Peyer's patch (tissue), 4 donors: ENCODE data around the gene PTPRR. TPM values are rescaled to one million over a fixed set of nuclear protein-coding genes. Genes with fewer than 3 reads are reported as not detected.

Source experiments
- DNase-seq, 3 donors: peaks; one replicate each; pipeline ENCODE4 v3.0.0-alpha.2; 2017 to 2019
- H3K27ac ChIP-seq, 4 donors: fragments of 200-600 bp; sonication (generic); one replicate each; pipeline ENCODE4 v1.5.1; 2016 to 2019
- H3K27me3 ChIP-seq, 2 donors: fragments of 200-600 bp; sonication (generic); one replicate each; pipeline ENCODE4 v1.5.1; 2019
- H3K36me3 ChIP-seq, 3 donors: fragments of 200-600 bp; sonication (generic); one replicate each; pipeline ENCODE4 v1.5.1; 2016 to 2019
- H3K4me1 ChIP-seq, 4 donors: fragments of 200-600 bp; sonication (generic); one replicate each; pipeline ENCODE4 v1.5.1; 2016 to 2019
- H3K4me3 ChIP-seq, 4 donors: fragments of 200-600 bp; sonication (generic); 1 replicate in 3 of 4; 2 replicates in 1 of 4; pipeline ENCODE4 v1.5.1; 2016 to 2019; ENCODE audit warnings: mild to moderate bottlenecking in 1 of 4
- H3K9me3 ChIP-seq, 4 donors: fragments of 200-600 bp; sonication (generic); one replicate each; pipeline ENCODE4 v1.5.1; 2016 to 2019; ENCODE audit warnings: mild to moderate bottlenecking in 1 of 4
- CTCF ChIP-seq, 6 experiments: fragments of 450-650 bp in 4 of 6; fragments of 200-600 bp in 2 of 6; sonication (generic) in 1 of 6; IDR thresholded peaks; one replicate each; pipeline ENCODE4 v1.5.1; 2017 to 2019; ENCODE audit warnings: antibody characterized with exemption in 6 of 6, mild to moderate bottlenecking in 3 of 6, moderate library complexity in 1 of 6
- POLR2A ChIP-seq, 2 donors: fragments of 450-650 bp; IDR thresholded peaks; one replicate each; pipeline ENCODE4 v1.5.1; 2017; ENCODE audit warnings: antibody characterized with exemption in 2 of 2, mild to moderate bottlenecking in 2 of 2, moderate library complexity in 2 of 2
- total RNA-seq, 4 donors: library from RNA; depleted of rRNA; stranded (reverse); fragments of >200 nt; gene quantifications; one replicate each; pipeline ENCODE4 v1.1.0, GENCODE V29; 2016

The PTPRR gene
- total RNA-seq, 4 donors from 2014 or later: 17.5 to 30.3 (median 20.2) TPM; not detected in 1

- Histone ChIP-seq H3K4me1 (no peaks in the 10 kb centered on the region), H3K4me3 (no peak overlapping the region), H3K9me3 (no peaks in the 10 kb centered on the region), H3K27me3 (no peaks in the 10 kb centered on the region), H3K27ac (no peak overlapping the region), H3K36me3 (no peaks in the 10 kb centered on the region)
- no peak for TF ChIP-seq POLR2A (IDR thresholded peaks at IDR 0.05)
- TF ChIP-seq CTCF (IDR thresholded peaks at IDR 0.05): no peak
- DNase-seq: no peak
Measured at GRCh38 chr12:70927356-70927755, 6.8 kb upstream of the PTPRR start.

- TF ChIP-seq CTCF (IDR thresholded peaks at IDR 0.05): no peak
- TF ChIP-seq POLR2A (IDR thresholded peaks at IDR 0.05): no peak
- H3K27me3 ChIP-seq: no peaks in the 10 kb centered on the region
- no peak for DNase-seq
Measured at GRCh38 chr12:70925539-70925938, 5.0 kb upstream of the PTPRR start.

GRCh38 chr12:70920891-70921290 is 353 bp upstream of the PTPRR start:
- Histone ChIP-seq H3K9me3 (no peaks in the 10 kb centered on the region), H3K27ac (no peak overlapping the region), H3K36me3 (no peaks in the 10 kb centered on the region), H3K27me3 (peaks cover 0 to 7% of the 10 kb centered on the region in 2 donors), H3K4me1 (peaks cover 0 to 5% (median 0%) of the 10 kb centered on the region in 4 donors), H3K4me3 (no peak overlapping the region)
- DNase-seq: no peak
- TF ChIP-seq CTCF (IDR thresholded peaks at IDR 0.05) (no peak), POLR2A (IDR thresholded peaks at IDR 0.05) (no peak)

More at GRCh38 chr12:70925539-70925938, 5.0 kb upstream of the PTPRR start:
- H3K36me3 ChIP-seq: no peaks in the 10 kb centered on the region
- H3K4me3 ChIP-seq: no peak overlapping the region
- no peak overlapping the region for H3K27ac ChIP-seq
- H3K4me1 ChIP-seq: peaks cover 0 to 1% (median 0%) of the 10 kb centered on the region in 4 donors
- H3K9me3 ChIP-seq: no peaks in the 10 kb centered on the region

- DNase-seq: no peak
- H3K27ac ChIP-seq: no peak overlapping the region
Measured at GRCh38 chr12:70919597-70920035, 922 bp downstream of the PTPRR start.

GRCh38 chr12:70919176-70919575 is 1.4 kb downstream of the PTPRR start:
- H3K4me3 ChIP-seq: no peak overlapping the region
- peaks cover 0 to 7% of the 10 kb centered on the region in 2 donors for H3K27me3 ChIP-seq
- H3K9me3 ChIP-seq: no peaks in the 10 kb centered on the region
- peaks cover 0 to 5% (median 0%) of the 10 kb centered on the region in 4 donors for H3K4me1 ChIP-seq
- H3K27ac ChIP-seq: no peak overlapping the region
- no peak for TF ChIP-seq CTCF (IDR thresholded peaks at IDR 0.05)
- no peaks in the 10 kb centered on the region for H3K36me3 ChIP-seq
- no peak for DNase-seq

More at GRCh38 chr12:70919597-70920035, 922 bp downstream of the PTPRR start:
- TF ChIP-seq CTCF (IDR thresholded peaks at IDR 0.05) (no peak), POLR2A (IDR thresholded peaks at IDR 0.05) (no peak)
- Histone ChIP-seq H3K4me3 (no peak overlapping the region), H3K36me3 (no peaks in the 10 kb centered on the region), H3K9me3 (no peaks in the 10 kb centered on the region), H3K27me3 (peaks cover 0 to 7% of the 10 kb centered on the region in 2 donors), H3K4me1 (peaks cover 0 to 5% (median 0%) of the 10 kb centered on the region in 4 donors)

GRCh38 chr12:70918321-70918720 is 2.2 kb downstream of the PTPRR start:
- H3K4me1 ChIP-seq: peaks cover 0 to 5% (median 0%) of the 10 kb centered on the region in 4 donors
- no peaks in the 10 kb centered on the region for H3K9me3 ChIP-seq
- TF ChIP-seq CTCF (IDR thresholded peaks at IDR 0.05) (no peak), POLR2A (IDR thresholded peaks at IDR 0.05) (no peak)
- H3K4me3 ChIP-seq: no peak overlapping the region
- no peak for DNase-seq
- H3K27me3 ChIP-seq: peaks cover 0 to 7% of the 10 kb centered on the region in 2 donors
- H3K36me3 ChIP-seq: no peaks in the 10 kb centered on the region
- no peak overlapping the region for H3K27ac ChIP-seq
